HG02678 (cell line): ENCODE results near the gene CKAP5.
"Not testable (repeated sequence)": the region's sequence is repeated elsewhere in the genome, so short reads cannot be mapped to it uniquely, and the experiment has no call there.

Experiments used
- ATAC-seq: cut with Tn5 transposase; IDR thresholded peaks from one replicate; pipeline ENCODE4 v1.9.1; 2021; ENCODE audit warnings: mild to moderate bottlenecking, moderate library complexity; ENCODE audit not compliant: unreplicated experiment

CKAP5 gene

GRCh38 chr11:46855863-46856262 lies 9.8 kb upstream of the CKAP5 start:
- no peak for ATAC-seq

- no peak for ATAC-seq
Observed at GRCh38 chr11:46855167-46855566, 9.1 kb upstream of the CKAP5 start.

- ATAC-seq = no peak
Observed at GRCh38 chr11:46850829-46851380, 4.8 kb upstream of the CKAP5 start.

- ATAC-seq = no peak
Observed at GRCh38 chr11:46849631-46850030, 3.6 kb upstream of the CKAP5 start.

- ATAC-seq = no peak
Observed at GRCh38 chr11:46846510-46846830, 390 bp upstream of the CKAP5 start.

- no peak for ATAC-seq
Observed at GRCh38 chr11:46845440-46845739, 690 bp downstream of the CKAP5 start.

- no peak for ATAC-seq
Observed at GRCh38 chr11:46840116-46840515, 6.0 kb downstream of the CKAP5 start.

GRCh38 chr11:46838501-46838900 lies 7.6 kb downstream of the CKAP5 start:
- no peak for ATAC-seq

GRCh38 chr11:46837860-46838259 lies 8.2 kb downstream of the CKAP5 start:
- ATAC-seq = no peak

GRCh38 chr11:46836870-46837269 lies 9.2 kb downstream of the CKAP5 start:
- ATAC-seq = no peak

- no peak for ATAC-seq
Observed at GRCh38 chr11:46836431-46836830, 9.6 kb downstream of the CKAP5 start.

- no peak for ATAC-seq
Observed at GRCh38 chr11:46835897-46836296, 10.2 kb downstream of the CKAP5 start.

GRCh38 chr11:46834821-46835220 lies 11.3 kb downstream of the CKAP5 start:
- no peak for ATAC-seq

GRCh38 chr11:46832511-46833214 lies 13.4 kb downstream of the CKAP5 start:
- no peak for ATAC-seq

GRCh38 chr11:46827995-46828394 lies 18.1 kb downstream of the CKAP5 start:
- no peak for ATAC-seq

GRCh38 chr11:46826310-46827044 lies 19.6 kb downstream of the CKAP5 start:
- peak; percentile 99 for ATAC-seq

GRCh38 chr11:46808799-46809431 lies 37.2 kb downstream of the CKAP5 start:
- ATAC-seq = no peak

- no peak for ATAC-seq
Observed at GRCh38 chr11:46801694-46802470, 44.2 kb downstream of the CKAP5 start.

- ATAC-seq = no peak
Observed at GRCh38 chr11:46800177-46800576, 45.9 kb downstream of the CKAP5 start.

- not testable (repeated sequence) for ATAC-seq
Observed at GRCh38 chr11:46799725-46800124, 46.4 kb downstream of the CKAP5 start.

- no peak for ATAC-seq
Observed at GRCh38 chr11:46778416-46778815, 67.7 kb downstream of the CKAP5 start.
